RCC 7860 (cell line): ENCODE results near the gene VKORC1.

Source experiments
- DNase-seq: peaks from one replicate; pipeline ENCODE4 v3.0.0-alpha.2; 2015; ENCODE audit warnings: low spot score
- FAIRE-seq: peaks from 2 replicates; lab custom pipeline; 2012; peaks lifted over from hg19 to GRCh38; lab: Jason Lieb, UNC

Gene VKORC1

DNA sequence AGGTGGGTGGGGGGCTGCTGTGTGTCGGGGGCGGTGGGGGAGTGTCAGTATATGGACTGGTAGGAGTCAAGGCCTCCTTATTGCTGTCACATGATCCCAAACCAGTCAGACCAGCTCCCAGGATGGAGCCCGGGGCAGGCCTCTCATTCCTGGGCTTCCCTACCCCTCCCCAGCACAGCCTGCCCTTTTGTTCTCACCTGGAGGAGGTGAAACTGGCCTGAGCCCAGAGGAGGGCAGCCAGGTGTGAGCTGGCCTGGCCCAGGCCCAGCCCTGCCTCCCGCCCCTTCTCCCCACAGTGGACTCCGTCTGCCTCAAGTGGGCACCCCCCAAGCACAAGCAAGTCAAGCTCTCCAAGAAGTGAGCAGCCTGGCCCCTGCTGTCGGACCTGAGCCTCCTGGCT is 36.3 kb upstream of the VKORC1 start:
- FAIRE-seq, result no peak
- no peak for DNase-seq

DNA sequence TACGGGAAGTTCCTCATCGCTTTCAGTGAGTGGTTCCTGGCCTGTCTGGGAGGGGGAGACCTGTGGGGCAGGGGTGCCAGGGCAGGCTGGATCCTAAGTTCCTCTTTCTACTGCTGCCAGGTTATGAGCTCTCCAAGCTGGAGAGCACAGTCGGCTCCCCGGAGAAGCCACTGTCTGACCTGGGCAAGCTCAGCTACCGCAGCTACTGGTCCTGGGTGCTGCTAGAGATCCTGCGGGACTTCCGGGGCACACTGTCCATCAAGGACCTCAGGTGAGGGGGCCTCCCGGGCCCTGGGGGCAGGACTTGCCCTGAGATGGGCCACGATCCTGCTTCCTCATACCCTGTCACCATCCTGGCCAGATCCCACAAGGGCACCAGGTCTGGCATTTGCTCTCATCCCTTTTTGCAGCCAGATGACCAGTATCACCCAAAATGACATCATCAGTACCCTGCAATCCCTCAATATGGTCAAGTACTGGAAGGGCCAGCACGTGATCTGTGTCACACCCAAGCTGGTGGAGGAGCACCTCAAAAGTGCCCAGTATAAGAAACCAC is 35.8 kb upstream of the VKORC1 start:
- DNase-seq, result no peak
- FAIRE-seq, result no peak

GRCh38 chr16:31129568-31130335 is 35.2 kb upstream of the VKORC1 start:
- DNase-seq, result no peak
- FAIRE-seq, result no peak

GRCh38 chr16:31128711-31129567 is 34.3 kb upstream of the VKORC1 start:
- DNase-seq (no peak), FAIRE-seq (no peak)

GRCh38 chr16:31127182-31127581 is 32.6 kb upstream of the VKORC1 start:
- FAIRE-seq, result no peak
- DNase-seq, result no peak

DNA sequence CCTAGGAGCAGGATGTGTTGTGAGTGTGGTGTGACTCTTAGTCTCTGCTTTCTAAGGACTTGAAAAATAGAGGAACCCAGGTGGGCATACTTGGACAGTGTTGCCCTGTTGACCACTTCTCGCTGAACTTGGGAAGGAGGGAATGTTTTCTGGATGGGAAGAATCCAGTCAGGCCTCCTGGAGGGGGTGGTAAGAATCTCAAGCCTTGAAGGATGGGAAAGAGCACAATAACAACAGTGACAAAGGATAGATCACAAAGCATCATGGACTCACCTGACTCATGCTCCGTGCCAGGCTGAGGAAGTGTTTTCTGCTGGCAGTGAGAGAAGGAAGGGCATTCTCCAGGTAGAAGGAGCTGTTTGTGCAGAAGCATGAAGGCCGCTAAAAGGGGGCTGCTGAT is 31.2 kb upstream of the VKORC1 start:
- FAIRE-seq, result no peak
- DNase-seq, result no peak

- FAIRE-seq, result no peak
Measured at GRCh38 chr16:31120129-31120528, 25.5 kb upstream of the VKORC1 start.

GRCh38 chr16:31118223-31119155 is 23.9 kb upstream of the VKORC1 start:
- peak; percentile 14 for DNase-seq
- no peak for FAIRE-seq

More at GRCh38 chr16:31120129-31120528, 25.5 kb upstream of the VKORC1 start:
- no peak for DNase-seq

DNA sequence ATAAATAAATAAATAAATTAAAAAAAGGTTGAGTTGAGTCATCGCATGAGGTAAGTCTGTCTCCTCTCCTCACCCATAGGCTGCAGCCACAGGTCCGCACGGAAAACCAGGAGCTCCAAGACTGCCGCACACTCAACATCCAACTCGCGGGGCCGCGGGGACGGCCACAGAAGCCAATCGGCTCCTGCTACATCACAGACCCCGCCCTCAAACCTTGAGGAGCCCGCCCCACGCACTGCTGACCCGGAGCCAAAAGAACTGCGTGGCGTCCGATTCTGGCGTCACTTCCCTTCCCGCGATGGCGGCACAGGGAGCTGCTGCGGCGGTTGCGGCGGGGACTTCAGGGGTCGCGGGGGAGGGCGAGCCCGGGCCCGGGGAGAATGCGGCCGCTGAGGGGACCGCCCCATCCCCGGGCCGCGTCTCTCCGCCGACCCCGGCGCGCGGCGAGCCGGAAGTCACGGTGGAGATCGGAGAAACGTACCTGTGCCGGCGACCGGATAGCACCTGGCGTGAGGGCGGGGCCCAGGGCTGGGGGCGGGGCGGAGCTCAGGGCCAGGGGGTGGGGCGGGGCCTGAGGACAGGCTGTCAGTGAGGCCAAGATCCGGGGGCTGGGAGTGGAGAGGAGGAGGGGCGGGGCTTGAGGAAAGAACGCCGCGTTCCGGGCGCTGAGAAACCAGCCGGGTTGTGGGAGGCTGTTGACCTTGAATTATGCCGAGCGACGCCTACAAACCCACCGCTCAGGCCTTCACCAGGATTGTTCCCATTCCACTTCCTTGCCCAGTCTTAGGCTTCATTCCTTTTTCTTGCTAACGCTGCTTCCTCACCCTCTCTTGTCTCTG is 23.0 kb upstream of the VKORC1 start, which contains the start of gene KAT8:
Gene KAT8 (plus strand): TSS at position 281 of the 839 bp plus-strand sequence. CDS start 18 bp downstream, at position 299.
- FAIRE-seq (peak; percentile 83), DNase-seq (peak; percentile 95)

DNA sequence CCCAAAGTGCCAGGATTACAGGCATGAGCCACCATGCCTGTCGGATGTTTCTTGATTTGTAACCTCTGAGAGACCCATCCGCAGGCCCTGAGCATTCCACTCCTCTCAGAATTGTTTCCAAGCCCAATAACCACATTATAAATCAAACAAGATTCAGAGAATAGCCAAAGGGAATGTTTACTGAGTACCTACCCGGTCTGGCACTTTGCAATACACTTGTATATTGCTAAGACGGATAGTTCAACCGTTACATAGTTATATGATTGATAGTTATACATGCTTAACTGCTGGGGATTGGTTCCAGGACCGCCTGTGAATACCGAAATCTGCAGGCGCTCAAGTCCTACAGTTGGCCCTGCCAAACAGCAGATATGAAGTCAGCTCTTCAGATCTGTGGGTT is 19.9 kb upstream of the VKORC1 start:
- FAIRE-seq, result no peak

GRCh38 chr16:31113121-31114120 is 18.8 kb upstream of the VKORC1 start:
- peak; percentile 94 for FAIRE-seq
- peak; percentile 89 for DNase-seq

More for the DNA sequence above, 19.9 kb upstream of the VKORC1 start:
- DNase-seq, result no peak

DNA sequence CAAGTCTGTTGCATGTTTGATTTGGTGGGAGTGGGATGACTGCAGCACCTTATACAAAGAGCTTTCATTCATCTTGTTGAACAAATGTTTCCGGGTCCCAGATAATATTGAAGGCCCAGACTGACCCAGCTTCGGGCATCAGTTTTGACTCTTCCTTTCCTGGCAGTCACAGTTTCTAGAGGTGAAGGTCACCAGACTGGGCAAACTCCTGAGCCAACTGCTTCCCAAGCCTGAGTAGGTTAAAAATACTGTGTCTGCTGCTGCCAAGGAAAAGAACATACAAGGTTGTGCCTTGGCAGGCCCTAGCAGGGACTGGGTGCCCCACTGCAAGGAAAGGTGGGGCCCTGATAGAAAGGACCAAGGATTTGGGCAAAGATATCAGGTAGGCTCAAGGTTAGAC is 18.1 kb upstream of the VKORC1 start:
- FAIRE-seq (no peak), DNase-seq (no peak)

DNA sequence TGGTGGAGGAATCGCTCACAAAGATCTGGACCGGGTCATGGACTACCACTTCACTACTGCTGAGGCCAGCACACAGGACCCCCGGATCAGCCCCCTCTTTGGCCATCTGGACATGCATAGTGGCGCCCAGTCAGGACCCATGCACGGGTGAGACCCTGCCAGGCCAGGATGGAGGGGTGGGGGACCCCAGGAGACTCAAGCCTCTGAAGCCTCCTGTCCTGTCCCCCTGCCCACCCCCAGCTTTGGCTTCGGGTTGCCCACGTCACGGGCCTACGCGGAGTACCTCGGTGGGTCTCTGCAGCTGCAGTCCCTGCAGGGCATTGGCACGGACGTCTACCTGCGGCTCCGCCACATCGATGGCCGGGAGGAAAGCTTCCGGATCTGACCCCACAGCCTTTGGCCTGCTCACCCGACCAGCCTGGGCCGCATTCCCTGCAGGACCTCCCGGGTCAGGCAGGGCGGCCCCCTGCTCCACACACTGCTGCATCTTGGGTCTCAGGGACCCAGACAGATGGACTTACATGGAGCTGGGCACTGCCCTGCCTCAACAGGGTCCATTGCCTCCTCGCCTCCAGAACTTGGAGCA is 17.4 kb upstream of the VKORC1 start:
- FAIRE-seq, result no peak
- DNase-seq, result no peak

GRCh38 chr16:31110106-31111034 is 15.8 kb upstream of the VKORC1 start:
- FAIRE-seq (no peak), DNase-seq (no peak)

DNA sequence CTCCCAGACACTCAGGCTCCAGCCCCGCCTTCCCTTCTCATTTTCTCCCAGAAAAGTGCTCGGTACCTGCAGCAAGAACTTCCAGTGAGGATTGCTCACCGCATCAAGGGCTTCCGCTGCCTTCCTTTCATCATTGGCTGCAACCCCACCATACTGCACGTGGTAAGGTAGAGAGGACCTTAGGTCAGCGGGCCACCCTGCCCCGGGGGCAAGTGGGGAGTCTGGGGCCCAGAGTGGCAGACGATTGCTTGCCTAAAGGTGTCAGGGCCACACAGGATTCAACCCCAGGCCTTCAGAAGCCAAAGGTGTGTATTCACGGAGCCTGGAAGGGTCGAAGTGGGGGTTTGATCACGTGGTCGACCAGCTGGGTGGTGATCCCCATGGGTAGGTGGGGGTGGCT is 15.0 kb upstream of the VKORC1 start:
- FAIRE-seq, result no peak
- DNase-seq, result no peak

DNA sequence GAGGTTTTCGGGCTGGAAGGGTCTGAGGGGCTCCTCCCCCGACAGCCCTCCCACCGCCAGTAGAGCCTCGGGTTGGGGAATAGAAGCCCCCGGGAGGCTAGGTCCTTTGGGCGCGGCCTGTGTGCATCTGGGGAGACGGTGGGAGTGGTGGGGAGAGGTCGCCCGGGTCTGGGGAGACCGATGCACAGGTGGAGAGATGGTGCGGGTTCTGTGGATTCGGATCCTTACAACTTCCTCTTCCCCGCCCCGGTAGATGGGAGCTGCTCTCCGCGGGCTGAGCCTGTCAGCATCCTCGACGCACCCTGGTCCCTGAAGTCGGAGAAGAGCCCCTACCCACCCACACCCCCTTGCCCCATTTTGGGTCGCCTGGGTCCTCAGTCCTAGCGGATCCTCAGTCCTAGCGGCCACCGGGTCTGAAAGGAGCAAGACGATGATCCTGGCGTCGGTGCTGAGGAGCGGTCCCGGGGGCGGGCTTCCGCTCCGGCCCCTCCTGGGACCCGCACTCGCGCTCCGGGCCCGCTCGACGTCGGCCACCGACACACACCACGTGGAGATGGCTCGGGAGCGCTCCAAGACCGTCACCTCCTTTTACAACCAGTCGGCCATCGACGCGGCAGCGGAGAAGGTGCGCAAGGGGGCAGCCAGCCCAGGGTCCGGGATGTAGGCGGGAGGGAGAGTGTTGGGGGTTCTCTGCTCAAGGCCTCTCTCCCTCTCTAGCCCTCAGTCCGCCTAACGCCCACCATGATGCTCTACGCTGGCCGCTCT is 14.4 kb upstream of the VKORC1 start:
- DNase-seq, result no peak
- FAIRE-seq, result no peak
